Heart right ventricle (tissue), 16 donors: ENCODE measurements around the gene HS6ST3. TPM values are rescaled to one million over a fixed set of nuclear protein-coding genes. Genes with fewer than 3 reads are reported as not detected.
A peak's percentile ranks its signal among the peaks of the same experiment; 100 is the strongest.

Experiments used
- ATAC-seq, 8 donors: fragments of 200-7000 bp; cut with Tn5 transposase; one replicate each; pipeline ENCODE4 v1.9.1; 2020; ENCODE audit warnings: mild to moderate bottlenecking in 8 of 8, moderate library complexity in 8 of 8, moderate number of reproducible peaks in 1 of 8
- DNase-seq, 2 donors: peaks; one replicate each; pipeline ENCODE4 v3.0.0-alpha.2; 2020
- H3K27ac ChIP-seq, 10 donors: fragments of 200-600 bp; sonication (generic) in 2 of 10; one replicate each; pipeline versions ENCODE4 v1.5.0 to v1.8.0; 2020 to 2022; ENCODE audit warnings: mild to moderate bottlenecking in 3 of 10
- H3K27me3 ChIP-seq, 7 donors: fragments of 200-600 bp; one replicate each; pipeline ENCODE4 v1.8.0; 2021 to 2022; ENCODE audit warnings: mild to moderate bottlenecking in 2 of 7
- H3K36me3 ChIP-seq, 9 donors: fragments of 200-600 bp; sonication (generic) in 1 of 9; one replicate each; pipeline versions ENCODE4 v1.5.0 to v1.8.0; 2020 to 2022; ENCODE audit warnings: mild to moderate bottlenecking in 2 of 9
- H3K4me1 ChIP-seq, 9 donors: fragments of 200-600 bp; sonication (generic) in 1 of 9; one replicate each; pipeline versions ENCODE4 v1.5.0 to v1.8.0; 2020 to 2022; ENCODE audit warnings: mild to moderate bottlenecking in 4 of 9
- H3K4me3 ChIP-seq, 10 donors: fragments of 200-600 bp; sonication (generic) in 2 of 10; one replicate each; pipeline versions ENCODE4 v1.5.0 to v1.8.0; 2020 to 2022; ENCODE audit warnings: mild to moderate bottlenecking in 7 of 10, moderate library complexity in 2 of 10
- H3K9me3 ChIP-seq, 11 donors: fragments of 200-600 bp in 10 of 11; sonication (generic) in 2 of 11; one replicate each; pipeline versions ENCODE4 v1.5.0 to v1.8.0; 2013 to 2022; ENCODE audit warnings: mild to moderate bottlenecking in 2 of 11, control low read depth in 1 of 11, moderate library complexity in 1 of 11
- CTCF ChIP-seq, 9 donors: fragments of 200-600 bp; sonication (generic) in 2 of 9; IDR thresholded peaks; one replicate each; pipeline versions ENCODE4 v1.5.0 to v1.8.0; 2021 to 2022; ENCODE audit warnings: antibody characterized with exemption in 9 of 9, mild to moderate bottlenecking in 5 of 9, moderate library complexity in 1 of 9
- WGBS, 2 donors: extraction: QIAGEN DNeasy Blood & Tissue Kit; methylation state at CpG; one replicate each; pipeline ENCODE4 v1.1.7; 2013; ENCODE audit warnings: inconsistent platforms in 1 of 2; 5-methylcytosine and 5-hydroxymethylcytosine counted together
- intact Hi-C, 10 donors: fragments of 100-400 bp; cut with DNase I; formaldehyde crosslinking; loops; one replicate each; pipeline versions ENCODE4 v1.11.1 to v1.14.2; 2022
- polyA plus RNA-seq, 2 donors: library from polyadenylated mRNA; stranded (reverse); fragments of 200-250 nt; gene quantifications; one replicate each; pipeline ENCODE4 v1.2.3, GENCODE V29; 2013
- total RNA-seq, 10 donors: library from RNA; stranded (reverse); fragmentation: NEBNext Ultra II Directional in 3 of 10; extraction: Animal tissue kit (Norgen Biotek cat#: 25700) in 3 of 10; gene quantifications; one replicate each; pipeline versions ENCODE4 v1.2.1 to v1.2.4, GENCODE V29; 2021 to 2023
- donor health status: Arrhythmogenic right ventricular cardiomyopathy.
- donor health status: ischemic (EF 13 %, LVEDD 7.1; RV severe dilation, severe dysfunction).
- donor health status: healthy with polysubstance abuse.
- donor health status: DM: no; HTN: yes; CAD: no.
- donor health status: DM: no; HTN: no; CAD: no.
- donor health status: ischemic (EF 25% LVEDD 6.9; RV normal size, moderate dysfunction).
- donor health status: ischemic (EF 25% LVEDD 5.7; RV mildly dilated, moderate dysfunction).
- donor health status: healthy.
- donor health status: DM: yes; HTN: yes; CAD: no.
- donor health status: Ischemic cardiomyopathy.
- donor health status: ischemic (EF 35%, LVEDD 5.7; RV mildly dilated, moderate dysfunction).
- donor health status: nonischemic (EF 11% LVEDD 7.7; RV severe dilation, severe dysfunction).
- donor health status: DM: yes; HTN: yes; CAD: no.
- donor health status: PGD.
- donor health status: ischemic (EF 29% LVEDD 5.4; RV normal size, mild dysfunction).
- donor health status: nonischemic (EF 23%, LVEDD 6.1; RV moderate dilation, normal function).

The HS6ST3 gene
- total and polyA plus RNA-seq, 12 donors = 0.01 to 7.6 (median 1.2) TPM

- 66 to 78% methylated on average over 4 of the region's 4 CpGs for WGBS, 2 donors
- Histone ChIP-seq H3K36me3 (no peaks in the 10 kb centered on the region), H3K27me3 (no peaks in the 10 kb centered on the region), H3K27ac (no peak overlapping the region), H3K4me1 (no peaks in the 10 kb centered on the region), H3K9me3 (no peaks in the 10 kb centered on the region), H3K4me3 (no peak overlapping the region)
- no peak for TF ChIP-seq CTCF (IDR thresholded peaks at IDR 0.05)
- no peak for ATAC-seq
- intact Hi-C loops = no loop called here
- DNase-seq = no peak
These were observed 703.5 kb downstream of the HS6ST3 start for GRCh38 chr13:96793404-96793755.

GRCh38 chr13:96794669-96795068 lies 704.8 kb downstream of the HS6ST3 start:
- no peaks in the 10 kb centered on the region for H3K4me1 ChIP-seq
- H3K27me3 ChIP-seq = no peaks in the 10 kb centered on the region
- no peaks in the 10 kb centered on the region for H3K9me3 ChIP-seq
- no peaks in the 10 kb centered on the region for H3K36me3 ChIP-seq
- no peak overlapping the region for H3K27ac ChIP-seq
- DNase-seq (no peak), ATAC-seq (no peak)
- no peak overlapping the region for H3K4me3 ChIP-seq
- TF ChIP-seq CTCF (IDR thresholded peaks at IDR 0.05) = no peak
- intact Hi-C loops = no loop called here

GRCh38 chr13:96795670-96796069 lies 705.8 kb downstream of the HS6ST3 start:
- H3K27ac ChIP-seq = no peak overlapping the region
- TF ChIP-seq CTCF (IDR thresholded peaks at IDR 0.05) = no peak
- ATAC-seq (no peak), DNase-seq (no peak)
- 67 to 68% methylated on average over 2 of the region's 2 CpGs for WGBS, 2 donors
- H3K4me1 ChIP-seq = no peaks in the 10 kb centered on the region
- intact Hi-C loops = no loop called here
- H3K4me3 ChIP-seq = no peak overlapping the region
- no peaks in the 10 kb centered on the region for H3K27me3 ChIP-seq
- H3K9me3 ChIP-seq = no peaks in the 10 kb centered on the region
- H3K36me3 ChIP-seq = no peaks in the 10 kb centered on the region

- ATAC-seq = no peak
- H3K27me3 ChIP-seq = no peaks in the 10 kb centered on the region
- intact Hi-C loops = no loop called here
- DNase-seq = no peak
- H3K9me3 ChIP-seq = no peaks in the 10 kb centered on the region
- H3K4me3 ChIP-seq = no peak overlapping the region
- H3K4me1 ChIP-seq = no peaks in the 10 kb centered on the region
- 83 to 84% methylated on average over 2 of the region's 2 CpGs for WGBS, 2 donors
- H3K27ac ChIP-seq = no peak overlapping the region
- TF ChIP-seq CTCF (IDR thresholded peaks at IDR 0.05) = peak in 3 of 9 donors; percentile 16 to 26 (median 21)
- no peaks in the 10 kb centered on the region for H3K36me3 ChIP-seq
These were observed 706.3 kb downstream of the HS6ST3 start for GRCh38 chr13:96796091-96796633.
